Neural cell (in vitro differentiated cells): ENCODE measurements around the gene KDM5D.

Experiments used
- EP300 ChIP-seq: fragments of 450-650 bp; conservative IDR thresholded peaks from 2 replicates; pipeline ENCODE4 v1.6.1; 2014; ENCODE audit warnings: antibody characterized with exemption, mild to moderate bottlenecking, moderate library complexity; ENCODE audit not compliant: poor library complexity, severe bottlenecking
- EZH2 ChIP-seq: fragments of 200-600, 300-800 bp; shearing (Covaris generic), sonication (generic); IDR thresholded peaks from 2 replicates; pipeline ENCODE4 v1.6.1; 2014; ENCODE audit warnings: antibody characterized with exemption, low read length, borderline replicate concordance, mild to moderate bottlenecking; ENCODE audit not compliant: insufficient read depth, poor library complexity, severe bottlenecking
- POLR2AphosphoS5 ChIP-seq: IDR thresholded peaks from 2 replicates; pipeline ENCODE4 v1.6.1; 2012
- RAD21 ChIP-seq: fragments of 450-650 bp; conservative IDR thresholded peaks from 2 replicates; pipeline ENCODE4 v1.6.1; 2014; ENCODE audit warnings: antibody characterized with exemption, mild to moderate bottlenecking, moderate library complexity
- TAF1 ChIP-seq: IDR thresholded peaks from 2 replicates; pipeline ENCODE4 v1.6.1; 2012; ENCODE audit warnings: low read depth
- TF ChIP-seq, protein P1 (sequence below): fragments of 450-650 bp; IDR thresholded peaks from 2 replicates; pipeline ENCODE4 v1.5.1; 2014; ENCODE audit warnings: antibody characterized with exemption, mild to moderate bottlenecking, moderate library complexity; ENCODE audit not compliant: poor library complexity, severe bottlenecking
- TF ChIP-seq, protein P2 (sequence below): IDR thresholded peaks from 2 replicates; pipeline ENCODE4 v1.6.1; 2012; ENCODE audit warnings: borderline replicate concordance

DNA sequence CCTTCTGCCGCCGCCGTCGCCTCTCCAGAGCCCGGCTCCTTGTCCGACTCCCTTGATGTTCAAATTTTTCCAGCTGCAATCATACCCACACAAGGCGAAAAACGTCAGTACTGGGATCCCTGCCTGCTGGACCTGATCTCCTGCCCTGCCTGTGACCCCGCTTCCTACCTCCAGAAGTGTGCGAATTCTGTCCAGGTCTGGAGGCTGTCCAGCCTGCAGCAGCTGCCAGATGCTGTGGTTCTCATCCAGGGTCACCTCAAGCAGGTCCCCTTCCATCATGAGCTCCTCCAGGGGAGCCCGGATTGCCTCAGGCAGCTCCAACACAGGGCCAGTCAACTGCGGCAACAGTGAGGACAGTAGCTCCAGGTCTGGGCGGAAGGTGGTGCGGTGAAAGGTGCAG, 38.3 kb downstream of the KDM5D start:
- TF ChIP-seq RAD21 (no peak), EP300 (no peak), POLR2AphosphoS5 (no peak), EZH2 (no peak), TAF1 (no peak)
- TF ChIP-seq, protein P1, sequence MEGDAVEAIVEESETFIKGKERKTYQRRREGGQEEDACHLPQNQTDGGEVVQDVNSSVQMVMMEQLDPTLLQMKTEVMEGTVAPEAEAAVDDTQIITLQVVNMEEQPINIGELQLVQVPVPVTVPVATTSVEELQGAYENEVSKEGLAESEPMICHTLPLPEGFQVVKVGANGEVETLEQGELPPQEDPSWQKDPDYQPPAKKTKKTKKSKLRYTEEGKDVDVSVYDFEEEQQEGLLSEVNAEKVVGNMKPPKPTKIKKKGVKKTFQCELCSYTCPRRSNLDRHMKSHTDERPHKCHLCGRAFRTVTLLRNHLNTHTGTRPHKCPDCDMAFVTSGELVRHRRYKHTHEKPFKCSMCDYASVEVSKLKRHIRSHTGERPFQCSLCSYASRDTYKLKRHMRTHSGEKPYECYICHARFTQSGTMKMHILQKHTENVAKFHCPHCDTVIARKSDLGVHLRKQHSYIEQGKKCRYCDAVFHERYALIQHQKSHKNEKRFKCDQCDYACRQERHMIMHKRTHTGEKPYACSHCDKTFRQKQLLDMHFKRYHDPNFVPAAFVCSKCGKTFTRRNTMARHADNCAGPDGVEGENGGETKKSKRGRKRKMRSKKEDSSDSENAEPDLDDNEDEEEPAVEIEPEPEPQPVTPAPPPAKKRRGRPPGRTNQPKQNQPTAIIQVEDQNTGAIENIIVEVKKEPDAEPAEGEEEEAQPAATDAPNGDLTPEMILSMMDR, result no peak
- TF ChIP-seq, protein P2, sequence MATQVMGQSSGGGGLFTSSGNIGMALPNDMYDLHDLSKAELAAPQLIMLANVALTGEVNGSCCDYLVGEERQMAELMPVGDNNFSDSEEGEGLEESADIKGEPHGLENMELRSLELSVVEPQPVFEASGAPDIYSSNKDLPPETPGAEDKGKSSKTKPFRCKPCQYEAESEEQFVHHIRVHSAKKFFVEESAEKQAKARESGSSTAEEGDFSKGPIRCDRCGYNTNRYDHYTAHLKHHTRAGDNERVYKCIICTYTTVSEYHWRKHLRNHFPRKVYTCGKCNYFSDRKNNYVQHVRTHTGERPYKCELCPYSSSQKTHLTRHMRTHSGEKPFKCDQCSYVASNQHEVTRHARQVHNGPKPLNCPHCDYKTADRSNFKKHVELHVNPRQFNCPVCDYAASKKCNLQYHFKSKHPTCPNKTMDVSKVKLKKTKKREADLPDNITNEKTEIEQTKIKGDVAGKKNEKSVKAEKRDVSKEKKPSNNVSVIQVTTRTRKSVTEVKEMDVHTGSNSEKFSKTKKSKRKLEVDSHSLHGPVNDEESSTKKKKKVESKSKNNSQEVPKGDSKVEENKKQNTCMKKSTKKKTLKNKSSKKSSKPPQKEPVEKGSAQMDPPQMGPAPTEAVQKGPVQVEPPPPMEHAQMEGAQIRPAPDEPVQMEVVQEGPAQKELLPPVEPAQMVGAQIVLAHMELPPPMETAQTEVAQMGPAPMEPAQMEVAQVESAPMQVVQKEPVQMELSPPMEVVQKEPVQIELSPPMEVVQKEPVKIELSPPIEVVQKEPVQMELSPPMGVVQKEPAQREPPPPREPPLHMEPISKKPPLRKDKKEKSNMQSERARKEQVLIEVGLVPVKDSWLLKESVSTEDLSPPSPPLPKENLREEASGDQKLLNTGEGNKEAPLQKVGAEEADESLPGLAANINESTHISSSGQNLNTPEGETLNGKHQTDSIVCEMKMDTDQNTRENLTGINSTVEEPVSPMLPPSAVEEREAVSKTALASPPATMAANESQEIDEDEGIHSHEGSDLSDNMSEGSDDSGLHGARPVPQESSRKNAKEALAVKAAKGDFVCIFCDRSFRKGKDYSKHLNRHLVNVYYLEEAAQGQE, result no peak
